Neural crest cell (in vitro differentiated cells): ENCODE measurements around the gene ZDHHC14. TPM values are rescaled to one million over a fixed set of nuclear protein-coding genes. Genes with fewer than 3 reads are reported as not detected.

ENCODE experiments used
- DNase-seq: peaks from one replicate; pipeline ENCODE4 v3.0.0; 2021; ENCODE audit warnings: low read depth, mixed read lengths, low spot score
- H3K27ac Mint-ChIP-seq: one replicate; pipeline ENCODE4 v1.8.0; 2021; ENCODE audit warnings: mild to moderate bottlenecking, mixed read lengths; ENCODE audit not compliant: unreplicated experiment
- H3K27me3 Mint-ChIP-seq: 2 replicates; pipeline ENCODE4 v1.8.0; 2021; ENCODE audit warnings: low read depth, mild to moderate bottlenecking, mixed read lengths
- H3K36me3 Mint-ChIP-seq: 2 replicates; pipeline ENCODE4 v1.8.0; 2021; ENCODE audit warnings: low read depth, mild to moderate bottlenecking, mixed read lengths
- H3K4me1 Mint-ChIP-seq: 2 replicates; pipeline ENCODE4 v1.8.0; 2021; ENCODE audit warnings: mixed read lengths
- H3K4me3 Mint-ChIP-seq: one replicate; pipeline ENCODE4 v1.8.0; 2021; ENCODE audit warnings: mild to moderate bottlenecking, mixed read lengths
- H3K9me3 Mint-ChIP-seq: 2 replicates; pipeline ENCODE4 v1.8.0; 2021; ENCODE audit warnings: mixed read lengths
- CTCF ChIP-seq: fragments of 200-600 bp; sonication (generic); conservative IDR thresholded peaks from 2 replicates; pipeline ENCODE4 v1.5.0; 2021; ENCODE audit warnings: antibody characterized with exemption, mild to moderate bottlenecking
- total RNA-seq: library from RNA; stranded (reverse); gene quantifications from 2 replicates; pipeline ENCODE4 v1.2.1, GENCODE V29; 2021

ZDHHC14 gene
- total RNA-seq, 1 donor from 2014 or later = 5.3 TPM

GRCh38 chr6:157487110-157487773, 106.3 kb downstream of the ZDHHC14 start:
- Mint-ChIP-seq H3K36me3 (no peaks in the 10 kb centered on the region), H3K27ac (no peak overlapping the region), H3K4me1 (no peaks in the 10 kb centered on the region), H3K4me3 (no peak overlapping the region), H3K9me3 (peaks cover 2% of the 10 kb centered on the region), H3K27me3 (peaks cover 14% of the 10 kb centered on the region)
- TF ChIP-seq CTCF = no peak
- no peak for DNase-seq

- Mint-ChIP-seq H3K27me3 (peaks cover 14% of the 10 kb centered on the region), H3K27ac (no peak overlapping the region), H3K4me1 (no peaks in the 10 kb centered on the region), H3K4me3 (no peak overlapping the region), H3K36me3 (no peaks in the 10 kb centered on the region), H3K9me3 (peaks cover 2% of the 10 kb centered on the region)
- TF ChIP-seq CTCF = no peak
- DNase-seq = no peak
These were observed 107.1 kb downstream of the ZDHHC14 start for GRCh38 chr6:157488058-157488457.

- DNase-seq = no peak
- no peak for TF ChIP-seq CTCF
- Mint-ChIP-seq H3K9me3 (peaks cover 2% of the 10 kb centered on the region), H3K4me3 (no peak overlapping the region), H3K4me1 (no peaks in the 10 kb centered on the region), H3K36me3 (no peaks in the 10 kb centered on the region), H3K27me3 (peaks cover 14% of the 10 kb centered on the region), H3K27ac (no peak overlapping the region)
These were observed 107.7 kb downstream of the ZDHHC14 start for GRCh38 chr6:157488716-157489118.

GRCh38 chr6:157490611-157491269, 109.8 kb downstream of the ZDHHC14 start:
- no peak for TF ChIP-seq CTCF
- H3K4me3 Mint-ChIP-seq = no peak overlapping the region
- H3K9me3 Mint-ChIP-seq = no peaks in the 10 kb centered on the region
- no peaks in the 10 kb centered on the region for H3K4me1 Mint-ChIP-seq
- peaks cover 14% of the 10 kb centered on the region for H3K27me3 Mint-ChIP-seq
- H3K27ac Mint-ChIP-seq = no peak overlapping the region
- DNase-seq = no peak
- H3K36me3 Mint-ChIP-seq = no peaks in the 10 kb centered on the region

GRCh38 chr6:157491571-157492232, 110.7 kb downstream of the ZDHHC14 start:
- H3K9me3 Mint-ChIP-seq = peaks cover 2% of the 10 kb centered on the region
- TF ChIP-seq CTCF = no peak

More at GRCh38 chr6:157491571-157492232, 110.7 kb downstream of the ZDHHC14 start:
- no peak for DNase-seq
- Mint-ChIP-seq H3K36me3 (no peaks in the 10 kb centered on the region), H3K27ac (no peak overlapping the region), H3K4me1 (no peaks in the 10 kb centered on the region), H3K4me3 (no peak overlapping the region), H3K27me3 (peaks cover 11% of the 10 kb centered on the region)
